HepG2 (cell line): Measurements from ENCODE around the gene MAMLD1. TPM values are rescaled to one million over a fixed set of nuclear protein-coding genes. Genes with fewer than 3 reads are reported as not detected.

Experiments
- ATAC-seq: fragments of 200-7000 bp; cut with Tn5 transposase; 3 replicates; pipeline ENCODE4 v1.9.1; 2020; ENCODE audit warnings: mild to moderate bottlenecking, moderate library complexity
- BruUV-seq: library from RNA; stranded (reverse); fragments of 400-500 nt; replicated peaks from 2 replicates; lab custom pipeline; 2021; lab: Mats Ljungman, UMichigan
- CTCF ChIA-PET: fragments of 300-600 bp; formaldehyde crosslinking; extraction: SDS; loops from one replicate; lab custom pipeline; 2021; ENCODE audit warnings: low total read pairs, inconsistent platforms, low intra/inter-chr PET ratio; lab: Yijun Ruan, JAX
- POLR2A ChIA-PET: fragments of 350-600 bp; sonication (Branson Sonifier 250); formaldehyde crosslinking; loops from one replicate; lab custom pipeline; 2020; ENCODE audit warnings: antibody characterized with exemption, inconsistent platforms; lab: Yijun Ruan, JAX
- DNase-seq: peaks from one replicate; pipeline ENCODE4 v3.0.0-alpha.2; 2015; ENCODE audit warnings: low spot score
- FAIRE-seq: peaks from 3 replicates; lab custom pipeline; 2011; peaks lifted over from hg19 to GRCh38; lab: Jason Lieb, UNC
- H2AFZ ChIP-seq: one replicate; pipeline ENCODE4 v1.6.1; 2011; ENCODE audit warnings: low read length, inconsistent platforms
- H3K27ac ChIP-seq: fragments of 300-600 bp; 3 replicates; pipeline ENCODE4 v1.8.0; 2011; ENCODE audit warnings: mixed run types, mild to moderate bottlenecking, mixed read lengths, low read length, inconsistent platforms; ENCODE audit not compliant: insufficient read depth; ENCODE audit errors: extremely low read length
- H3K27me3 ChIP-seq, 2 experiments: fragments of 200-600 bp in 1 of 2; 2 replicates in 1 of 2; 3 replicates in 1 of 2; pipeline versions ENCODE4 v1.6.0 to v1.8.0; 2011; ENCODE audit warnings: low read length in 2 of 2, mild to moderate bottlenecking in 2 of 2, moderate library complexity in 2 of 2, inconsistent platforms in 1 of 2; ENCODE audit not compliant: insufficient read depth in 2 of 2, control insufficient read depth in 1 of 2
- H3K36me3 ChIP-seq, 2 experiments: fragments of 200-600 bp in 1 of 2; replicated peaks in 1 of 2; 2 replicates in 1 of 2; 3 replicates in 1 of 2; pipeline versions ENCODE4 v1.5.1 to v1.8.0; 2011; ENCODE audit warnings: low read length in 2 of 2, inconsistent platforms in 1 of 2; ENCODE audit not compliant: insufficient read depth in 2 of 2, control insufficient read depth in 1 of 2
- H3K4me1 ChIP-seq: 2 replicates; pipeline ENCODE4 v1.5.1; 2012; ENCODE audit warnings: low read length, inconsistent platforms; ENCODE audit not compliant: insufficient read depth
- H3K4me2 ChIP-seq: 2 replicates; pipeline ENCODE4 v1.6.0; 2011; ENCODE audit warnings: low read depth, low read length, inconsistent platforms
- H3K4me3 ChIP-seq, 3 experiments: fragments of 200-600 bp in 1 of 3; sonication (generic), shearing (Covaris generic) in 1 of 3; replicated peaks in 1 of 3; 2 replicates each; pipeline ENCODE4 v1.5.1; 2011 to 2016; ENCODE audit warnings: low read length in 3 of 3, inconsistent platforms in 2 of 3, low read depth in 2 of 3, mild to moderate bottlenecking in 2 of 3, control low read depth in 1 of 3, mixed read lengths in 1 of 3; ENCODE audit not compliant: insufficient read depth in 1 of 3
- H3K79me2 ChIP-seq: one replicate; pipeline ENCODE4 v1.6.1; 2011; ENCODE audit warnings: low read length, inconsistent platforms; ENCODE audit not compliant: insufficient read depth
- H3K9ac ChIP-seq: 2 replicates; pipeline ENCODE4 v1.6.0; 2011; ENCODE audit warnings: mild to moderate bottlenecking, low read depth, low read length, inconsistent platforms; ENCODE audit not compliant: insufficient read depth
- H3K9me3 ChIP-seq: 2 replicates; pipeline ENCODE4 v1.5.1; 2012; ENCODE audit warnings: mild to moderate bottlenecking, low read length
- H4K20me1 ChIP-seq: 2 replicates; pipeline ENCODE4 v1.6.0; 2011; ENCODE audit warnings: inconsistent platforms, mild to moderate bottlenecking, low read length, moderate library complexity; ENCODE audit not compliant: insufficient read depth
- CCDC6 ChIP-seq: sonication (generic); formaldehyde crosslinking; IDR thresholded peaks from 2 replicates; pipeline ENCODE4 v1.8.1; 2022; ENCODE audit warnings: mild to moderate bottlenecking, missing genetic modification reagents, moderate library complexity
- ELF3 ChIP-seq: IDR thresholded peaks from 2 replicates; pipeline ENCODE4 v1.6.1; 2016; ENCODE audit warnings: missing genetic modification reagents, missing compliant biosample characterization
- HOXA7 ChIP-seq: sonication (generic); formaldehyde crosslinking; IDR thresholded peaks from 2 replicates; pipeline ENCODE4 v1.8.1; 2022; ENCODE audit warnings: mild to moderate bottlenecking, missing genetic modification reagents, moderate library complexity
- MIER2 ChIP-seq: IDR thresholded peaks from 2 replicates; pipeline ENCODE4 v1.6.1; 2016; ENCODE audit warnings: missing biosample characterization, missing genetic modification reagents
- TBX2 ChIP-seq: sonication (generic); formaldehyde crosslinking; IDR thresholded peaks from 2 replicates; pipeline ENCODE4 v1.5.0; 2020; ENCODE audit warnings: missing genetic modification reagents, mild to moderate bottlenecking, borderline replicate concordance
- XBP1 ChIP-seq: sonication (generic); formaldehyde crosslinking; IDR thresholded peaks from 2 replicates; pipeline ENCODE4 v1.5.0; 2020; ENCODE audit warnings: missing genetic modification reagents
- ZNF282 ChIP-seq: fragments of 450-650 bp; IDR thresholded peaks from 2 replicates; pipeline ENCODE4 v1.6.1; 2018; ENCODE audit not compliant: partially characterized antibody
- ZNF296 ChIP-seq: sonication (generic); formaldehyde crosslinking; conservative IDR thresholded peaks from 2 replicates; pipeline ENCODE4 v1.5.0; 2020; ENCODE audit warnings: mild to moderate bottlenecking, missing genetic modification reagents
- ZNF510 ChIP-seq: sonication (generic); formaldehyde crosslinking; IDR thresholded peaks from 2 replicates; pipeline ENCODE4 v1.4.0; 2020; ENCODE audit warnings: low read depth, mild to moderate bottlenecking, missing genetic modification reagents
- WGBS: methylation state at CpG from one replicate; pipeline ENCODE4 v1.1.6; 2017; ENCODE audit warnings: low lambda C conversion rate; 5-methylcytosine and 5-hydroxymethylcytosine counted together
- in situ Hi-C: cut with HindIII; loops from 2 replicates; pipeline ENCODE4 v1.10.0; 2017; ENCODE audit warnings: low pct_unique_long_range_greater_than_20kb; ENCODE audit not compliant: extremely low pct_ligation_motif_present
- intact Hi-C: fragments of 100-400 bp; cut with micrococcal nuclease; formaldehyde crosslinking; loops from one replicate; pipeline ENCODE4 v1.10.0; 2022; ENCODE audit not compliant: unreplicated experiment
- polyA plus RNA-seq, 8 experiments: library from polyadenylated mRNA; depleted of rRNA in 3 of 8; stranded (reverse) in 7 of 8; unstranded in 1 of 8; fragments of >200 nt; fragmentation: Illumina TruSeq in 4 of 8; extraction: Trizol in 4 of 8; gene quantifications; 2 replicates each; pipeline versions ENCODE4 v1.2.1 to v1.2.3, GENCODE V29; 2011 to 2016; ENCODE audit warnings: low read depth in 4 of 8, missing spikeins in 1 of 8, mixed read lengths in 1 of 8; ENCODE audit not compliant: insufficient read depth in 1 of 8
- total RNA-seq, 5 experiments: library from RNA; depleted of rRNA; stranded (reverse); fragments of >200 nt; fragmentation: Illumina TruSeq; extraction: Trizol; gene quantifications; 2 replicates each; pipeline ENCODE4 v1.2.3, GENCODE V29; 2016; ENCODE audit warnings: low read depth in 1 of 5
- TF ChIP-seq, protein P1 (sequence below): sonication (generic); formaldehyde crosslinking; IDR thresholded peaks from 2 replicates; pipeline ENCODE4 v1.9.0; 2021; ENCODE audit warnings: missing genetic modification reagents, borderline replicate concordance
- TF ChIP-seq, protein P2 (sequence below): sonication (generic); formaldehyde crosslinking; IDR thresholded peaks from 2 replicates; pipeline ENCODE4 v1.9.0; 2021; ENCODE audit warnings: missing genetic modification reagents, borderline replicate concordance
- TF ChIP-seq, protein P3 (sequence below): sonication (generic); formaldehyde crosslinking; IDR thresholded peaks from 2 replicates; pipeline ENCODE4 v1.5.1; 2020; ENCODE audit warnings: missing genetic modification reagents, mild to moderate bottlenecking, borderline replicate concordance
- TF ChIP-seq, protein P4 (sequence below): sonication (generic); formaldehyde crosslinking; IDR thresholded peaks from 2 replicates; pipeline ENCODE4 v1.5.0; 2020; ENCODE audit warnings: missing genetic modification reagents
- TF ChIP-seq, protein P5 (sequence below): sonication (generic); formaldehyde crosslinking; IDR thresholded peaks from 2 replicates; pipeline ENCODE4 v1.8.1; 2023; ENCODE audit warnings: mild to moderate bottlenecking, moderate library complexity, missing genetic modification reagents

MAMLD1 gene
- total and polyA plus RNA-seq, 2 of the 13 experiments (the other 11 are each of a cell fraction or from before 2014, with no cell fraction given), result not detected

DNA sequence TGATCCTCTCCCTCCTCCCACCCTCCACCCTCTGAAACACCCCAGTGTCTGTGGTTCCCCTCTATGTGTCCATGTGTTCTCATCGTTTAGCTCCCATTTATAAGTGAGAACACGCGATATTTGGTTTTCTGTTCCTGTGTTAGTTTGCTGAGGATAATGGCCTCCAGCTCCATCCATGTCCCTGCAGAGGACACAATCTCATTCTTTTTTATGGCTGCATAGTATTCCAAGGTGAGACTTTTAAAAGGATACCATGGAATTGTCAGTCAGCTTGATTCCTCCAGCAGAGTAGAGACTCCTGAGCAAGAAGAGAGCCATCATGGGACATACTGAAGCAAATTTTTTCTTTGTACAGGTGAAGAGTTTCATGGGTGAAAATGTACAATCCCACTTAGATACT, 166.5 kb downstream of the MAMLD1 start (continued):
- TF ChIP-seq, protein P1, sequence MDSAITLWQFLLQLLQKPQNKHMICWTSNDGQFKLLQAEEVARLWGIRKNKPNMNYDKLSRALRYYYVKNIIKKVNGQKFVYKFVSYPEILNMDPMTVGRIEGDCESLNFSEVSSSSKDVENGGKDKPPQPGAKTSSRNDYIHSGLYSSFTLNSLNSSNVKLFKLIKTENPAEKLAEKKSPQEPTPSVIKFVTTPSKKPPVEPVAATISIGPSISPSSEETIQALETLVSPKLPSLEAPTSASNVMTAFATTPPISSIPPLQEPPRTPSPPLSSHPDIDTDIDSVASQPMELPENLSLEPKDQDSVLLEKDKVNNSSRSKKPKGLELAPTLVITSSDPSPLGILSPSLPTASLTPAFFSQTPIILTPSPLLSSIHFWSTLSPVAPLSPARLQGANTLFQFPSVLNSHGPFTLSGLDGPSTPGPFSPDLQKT (CRISPR knock-in tag), result no peak
- TF ChIP-seq ZNF282 (no peak), ELF3 (no peak), ZNF296 (no peak)

DNA sequence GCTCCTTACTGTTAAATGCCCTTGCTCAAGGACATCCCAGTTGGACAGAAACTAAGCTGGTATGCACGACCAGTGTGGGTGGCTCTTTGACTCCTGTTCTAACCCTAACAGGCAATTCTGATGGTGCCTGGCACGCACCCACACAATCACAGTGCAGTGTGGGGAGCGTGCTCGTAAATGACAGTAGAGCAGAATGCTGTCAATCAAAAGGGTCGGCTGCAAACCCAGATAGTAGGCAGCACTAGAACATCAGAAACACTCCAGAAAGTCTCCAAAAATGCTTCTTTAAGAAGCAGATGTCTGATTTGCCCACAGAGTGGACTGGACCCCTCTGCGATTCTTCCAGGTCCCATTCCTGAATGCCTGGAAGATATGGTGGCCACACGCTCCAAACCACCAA, 167.7 kb downstream of the MAMLD1 start:
- BruUV-seq, result no TSS peak
- Histone ChIP-seq H3K27ac (no peak overlapping the region), H3K36me3 (no peaks in the 10 kb centered on the region), H4K20me1 (no peaks in the 10 kb centered on the region), H3K4me3 (no peak overlapping the region), H3K9me3 (no peaks in the 10 kb centered on the region), H3K27me3 (no peaks in the 10 kb centered on the region), H3K4me1 (no peaks in the 10 kb centered on the region), H3K4me2 (no peak overlapping the region), H3K79me2 (no peaks in the 10 kb centered on the region), H3K9ac (no peak overlapping the region), H2AFZ (no peak overlapping the region)
- CTCF ChIA-PET, result no interaction called here
- no peak for FAIRE-seq
- in situ Hi-C loops, result no loop called here
- POLR2A ChIA-PET, result no interaction called here
- 83% methylated on average over 1 of the region's 7 CpGs for WGBS
- intact Hi-C loops, result no loop called here
- no peak for DNase-seq
- no peak for ATAC-seq
- no peak for TF ChIP-seq CCDC6 (CRISPR knock-in tag)
- TF ChIP-seq, protein P2, sequence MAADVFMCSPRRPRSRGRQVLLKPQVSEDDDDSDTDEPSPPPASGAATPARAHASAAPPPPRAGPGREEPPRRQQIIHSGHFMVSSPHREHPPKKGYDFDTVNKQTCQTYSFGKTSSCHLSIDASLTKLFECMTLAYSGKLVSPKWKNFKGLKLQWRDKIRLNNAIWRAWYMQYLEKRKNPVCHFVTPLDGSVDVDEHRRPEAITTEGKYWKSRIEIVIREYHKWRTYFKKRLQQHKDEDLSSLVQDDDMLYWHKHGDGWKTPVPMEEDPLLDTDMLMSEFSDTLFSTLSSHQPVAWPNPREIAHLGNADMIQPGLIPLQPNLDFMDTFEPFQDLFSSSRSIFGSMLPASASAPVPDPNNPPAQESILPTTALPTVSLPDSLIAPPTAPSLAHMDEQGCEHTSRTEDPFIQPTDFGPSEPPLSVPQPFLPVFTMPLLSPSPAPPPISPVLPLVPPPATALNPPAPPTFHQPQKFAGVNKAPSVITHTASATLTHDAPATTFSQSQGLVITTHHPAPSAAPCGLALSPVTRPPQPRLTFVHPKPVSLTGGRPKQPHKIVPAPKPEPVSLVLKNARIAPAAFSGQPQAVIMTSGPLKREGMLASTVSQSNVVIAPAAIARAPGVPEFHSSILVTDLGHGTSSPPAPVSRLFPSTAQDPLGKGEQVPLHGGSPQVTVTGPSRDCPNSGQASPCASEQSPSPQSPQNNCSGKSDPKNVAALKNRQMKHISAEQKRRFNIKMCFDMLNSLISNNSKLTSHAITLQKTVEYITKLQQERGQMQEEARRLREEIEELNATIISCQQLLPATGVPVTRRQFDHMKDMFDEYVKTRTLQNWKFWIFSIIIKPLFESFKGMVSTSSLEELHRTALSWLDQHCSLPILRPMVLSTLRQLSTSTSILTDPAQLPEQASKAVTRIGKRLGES (CRISPR knock-in tag), result no peak
- TF ChIP-seq, protein P3, sequence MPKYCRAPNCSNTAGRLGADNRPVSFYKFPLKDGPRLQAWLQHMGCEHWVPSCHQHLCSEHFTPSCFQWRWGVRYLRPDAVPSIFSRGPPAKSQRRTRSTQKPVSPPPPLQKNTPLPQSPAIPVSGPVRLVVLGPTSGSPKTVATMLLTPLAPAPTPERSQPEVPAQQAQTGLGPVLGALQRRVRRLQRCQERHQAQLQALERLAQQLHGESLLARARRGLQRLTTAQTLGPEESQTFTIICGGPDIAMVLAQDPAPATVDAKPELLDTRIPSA (CRISPR knock-in tag), result no peak
- no peak for TF ChIP-seq MIER2 (CRISPR knock-in tag)
- no peak for TF ChIP-seq TBX2 (CRISPR knock-in tag)
- TF ChIP-seq ZNF510 (CRISPR knock-in tag), result no peak
- no peak for TF ChIP-seq HOXA7 (CRISPR knock-in tag)
- TF ChIP-seq XBP1 (CRISPR knock-in tag), result no peak
- TF ChIP-seq, protein P4, sequence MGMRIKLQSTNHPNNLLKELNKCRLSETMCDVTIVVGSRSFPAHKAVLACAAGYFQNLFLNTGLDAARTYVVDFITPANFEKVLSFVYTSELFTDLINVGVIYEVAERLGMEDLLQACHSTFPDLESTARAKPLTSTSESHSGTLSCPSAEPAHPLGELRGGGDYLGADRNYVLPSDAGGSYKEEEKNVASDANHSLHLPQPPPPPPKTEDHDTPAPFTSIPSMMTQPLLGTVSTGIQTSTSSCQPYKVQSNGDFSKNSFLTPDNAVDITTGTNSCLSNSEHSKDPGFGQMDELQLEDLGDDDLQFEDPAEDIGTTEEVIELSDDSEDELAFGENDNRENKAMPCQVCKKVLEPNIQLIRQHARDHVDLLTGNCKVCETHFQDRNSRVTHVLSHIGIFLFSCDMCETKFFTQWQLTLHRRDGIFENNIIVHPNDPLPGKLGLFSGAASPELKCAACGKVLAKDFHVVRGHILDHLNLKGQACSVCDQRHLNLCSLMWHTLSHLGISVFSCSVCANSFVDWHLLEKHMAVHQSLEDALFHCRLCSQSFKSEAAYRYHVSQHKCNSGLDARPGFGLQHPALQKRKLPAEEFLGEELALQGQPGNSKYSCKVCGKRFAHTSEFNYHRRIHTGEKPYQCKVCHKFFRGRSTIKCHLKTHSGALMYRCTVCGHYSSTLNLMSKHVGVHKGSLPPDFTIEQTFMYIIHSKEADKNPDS (CRISPR knock-in tag), result no peak
- TF ChIP-seq, protein P5, sequence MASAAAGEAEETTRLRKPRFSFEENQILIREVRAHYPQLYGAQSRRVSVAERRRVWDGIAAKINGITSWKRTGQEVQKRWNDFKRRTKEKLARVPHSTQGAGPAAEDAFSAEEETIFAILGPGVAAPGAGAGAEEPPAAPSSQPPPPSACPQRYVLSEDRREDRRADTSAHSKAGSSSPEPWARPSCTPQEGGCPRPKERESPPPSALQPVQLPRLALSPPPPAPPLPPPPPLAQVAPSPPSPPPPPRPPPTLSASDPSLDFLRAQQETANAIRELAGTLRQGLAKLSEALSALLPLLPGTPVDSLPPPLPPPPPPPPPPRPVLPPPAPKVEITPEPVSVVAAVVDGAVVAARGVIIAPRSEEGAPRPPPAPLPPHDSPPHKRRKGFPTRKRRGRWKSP (CRISPR knock-in tag), result no peak
